Lower lobe of right lung (tissue), 2 donors: ENCODE measurements around the gene SLC44A2. TPM values are rescaled to one million over a fixed set of nuclear protein-coding genes. Genes with fewer than 3 reads are reported as not detected.

ENCODE experiments used
- ATAC-seq, 2 donors: fragments of 200-7000 bp; cut with Tn5 transposase; one replicate each; pipeline ENCODE4 v1.9.1; 2020 to 2022; ENCODE audit warnings: mild to moderate bottlenecking in 2 of 2, moderate library complexity in 2 of 2
- DNase-seq: peaks from one replicate; pipeline ENCODE4 v3.0.0-alpha.2; 2020
- H3K27ac ChIP-seq: fragments of 200-600 bp; one replicate; pipeline ENCODE4 v1.8.0; 2022
- H3K27me3 ChIP-seq: fragments of 200-600 bp; one replicate; pipeline ENCODE4 v1.8.0; 2022; ENCODE audit warnings: low read depth
- H3K36me3 ChIP-seq: fragments of 200-600 bp; one replicate; pipeline ENCODE4 v1.8.0; 2022; ENCODE audit warnings: mild to moderate bottlenecking
- H3K4me1 ChIP-seq: fragments of 200-600 bp; one replicate; pipeline ENCODE4 v1.8.0; 2022
- H3K4me3 ChIP-seq: fragments of 200-600 bp; one replicate; pipeline ENCODE4 v1.8.0; 2022; ENCODE audit warnings: mild to moderate bottlenecking
- H3K9me3 ChIP-seq: fragments of 200-600 bp; one replicate; pipeline ENCODE4 v1.8.0; 2022
- CTCF ChIP-seq: fragments of 200-600 bp; IDR thresholded peaks from one replicate; pipeline ENCODE4 v1.8.0; 2022; ENCODE audit warnings: antibody characterized with exemption, mild to moderate bottlenecking
- intact Hi-C: fragments of 100-400 bp; cut with DNase I; formaldehyde crosslinking; loops from one replicate; pipeline ENCODE4 v1.11.0; 2022
- total RNA-seq: library from RNA; stranded (reverse); fragmentation: NEBNext Ultra II Directional; extraction: Animal tissue kit (Norgen Biotek cat#: 25700); gene quantifications from one replicate; pipeline ENCODE4 v1.2.1, GENCODE V29; 2021
- donor health status: DM: no; HTN: yes; CAD: no; lungs with severe emphysema.

SLC44A2 gene
- total RNA-seq, 1 donor from 2014 or later, result 256 TPM

- no peak for TF ChIP-seq CTCF
- DNase-seq (no peak), ATAC-seq (no peak)
- Histone ChIP-seq H3K9me3 (no peaks in the 10 kb centered on the region), H3K27ac (no peak overlapping the region), H3K36me3 (peaks cover 96% of the 10 kb centered on the region), H3K4me1 (peaks cover 11% of the 10 kb centered on the region), H3K27me3 (no peaks in the 10 kb centered on the region), H3K4me3 (no peak overlapping the region)
- intact Hi-C loops, result no loop called here
These were observed 9.1 kb downstream of the SLC44A2 start for GRCh38 chr19:10634430-10634829.

GRCh38 chr19:10634963-10635362 is 9.6 kb downstream of the SLC44A2 start:
- no peaks in the 10 kb centered on the region for H3K27me3 ChIP-seq
- TF ChIP-seq CTCF, result no peak
- no peak overlapping the region for H3K27ac ChIP-seq
- DNase-seq, result no peak
- no peaks in the 10 kb centered on the region for H3K9me3 ChIP-seq
- H3K4me3 ChIP-seq, result no peak overlapping the region
- H3K4me1 ChIP-seq, result peaks cover 14% of the 10 kb centered on the region
- intact Hi-C loops, result no loop called here
- peaks cover 96% of the 10 kb centered on the region for H3K36me3 ChIP-seq
- no peak for ATAC-seq

GRCh38 chr19:10636304-10636972 is 11.1 kb downstream of the SLC44A2 start:
- DNase-seq, result no peak

GRCh38 chr19:10637894-10638293 is 12.5 kb downstream of the SLC44A2 start:
- intact Hi-C loops, result no loop called here
- Histone ChIP-seq H3K4me1 (peaks cover 23% of the 10 kb centered on the region), H3K27me3 (no peaks in the 10 kb centered on the region), H3K27ac (no peak overlapping the region), H3K9me3 (no peaks in the 10 kb centered on the region), H3K36me3 (peaks cover 97% of the 10 kb centered on the region), H3K4me3 (no peak overlapping the region)
- ATAC-seq, result peak in 1 of 2 donors; percentile 20
- no peak for DNase-seq
- TF ChIP-seq CTCF, result no peak

More at GRCh38 chr19:10636304-10636972, 11.1 kb downstream of the SLC44A2 start:
- H3K36me3 ChIP-seq, result peaks cover 96% of the 10 kb centered on the region
- TF ChIP-seq CTCF, result no peak
- H3K27me3 ChIP-seq, result no peaks in the 10 kb centered on the region
- no peak overlapping the region for H3K4me3 ChIP-seq
- H3K4me1 ChIP-seq, result peaks cover 22% of the 10 kb centered on the region
- intact Hi-C loops, result no loop called here
- no peak overlapping the region for H3K27ac ChIP-seq
- ATAC-seq, result no peak
- no peaks in the 10 kb centered on the region for H3K9me3 ChIP-seq

GRCh38 chr19:10639836-10640235 is 14.5 kb downstream of the SLC44A2 start:
- no peak for TF ChIP-seq CTCF
- peaks cover 42% of the 10 kb centered on the region for H3K4me1 ChIP-seq
- H3K9me3 ChIP-seq, result no peaks in the 10 kb centered on the region
- H3K27ac ChIP-seq, result peak overlapping the region; percentile 49
- ATAC-seq, result peak; percentile 66 to 67
- peaks cover 96% of the 10 kb centered on the region for H3K36me3 ChIP-seq
- H3K27me3 ChIP-seq, result no peaks in the 10 kb centered on the region
- intact Hi-C loops, result loop anchor here (10.0 kb wide), 1 partner anchor 55 kb away; the partner anchor contains the start of gene AP1M2
- no peak overlapping the region for H3K4me3 ChIP-seq
- DNase-seq, result no peak
